H1 (cell line): ENCODE data around the gene DYNC1H1. TPM values are rescaled to one million over a fixed set of nuclear protein-coding genes. Genes with fewer than 3 reads are reported as not detected.

Source experiments
- CTCF ChIA-PET: fragments of 300-600 bp; sonication (Branson Sonifier 250); formaldehyde crosslinking; loops from one replicate; lab custom pipeline; 2021; ENCODE audit not compliant: partially characterized antibody; lab: Charles Lee
- POLR2A ChIA-PET: fragments of 300-600 bp; sonication (Branson Sonifier 250); formaldehyde crosslinking; loops from one replicate; lab custom pipeline; 2021; ENCODE audit warnings: inconsistent platforms; ENCODE audit not compliant: partially characterized antibody; lab: Charles Lee
- DNase-seq, 2 experiments: peaks; one replicate each; pipeline versions ENCODE4 v3.0.0 to v3.0.0-alpha.2; 2010 to 2022; ENCODE audit warnings: low spot score in 2 of 2, low read depth in 1 of 2, mixed read lengths in 1 of 2
- FAIRE-seq: peaks from 2 replicates; lab custom pipeline; 2011; peaks lifted over from hg19 to GRCh38; lab: Jason Lieb, UNC
- H2AFZ ChIP-seq: 2 replicates; pipeline ENCODE4 v1.8.1; 2012; ENCODE audit warnings: low read length, inconsistent platforms
- H2AK5ac ChIP-seq: 2 replicates; pipeline ENCODE4 v1.6.1; 2013; ENCODE audit warnings: low read depth, low read length
- H2BK120ac ChIP-seq: replicated peaks from 2 replicates; pipeline ENCODE3; 2013; ENCODE audit warnings: low read depth, low read length, inconsistent platforms
- H2BK12ac ChIP-seq: 2 replicates; pipeline ENCODE4 v1.6.1; 2013; ENCODE audit warnings: low read depth, low read length
- H2BK15ac ChIP-seq: 2 replicates; pipeline ENCODE4 v1.6.1; 2013; ENCODE audit warnings: low read length
- H2BK20ac ChIP-seq: 2 replicates; pipeline ENCODE4 v1.6.1; 2013; ENCODE audit warnings: low read length
- H2BK5ac ChIP-seq: 2 replicates; pipeline ENCODE4 v1.6.1; 2013; ENCODE audit warnings: low read depth, low read length
- H3K14ac ChIP-seq: 2 replicates; pipeline ENCODE4 v1.6.1; 2013; ENCODE audit warnings: inconsistent platforms; ENCODE audit not compliant: insufficient read length
- H3K18ac ChIP-seq: 2 replicates; pipeline ENCODE4 v1.6.1; 2013; ENCODE audit warnings: low read length; ENCODE audit errors: extremely low read depth
- H3K23ac ChIP-seq: 2 replicates; pipeline ENCODE4 v1.6.1; 2013; ENCODE audit warnings: inconsistent platforms; ENCODE audit not compliant: insufficient read length
- H3K23me2 ChIP-seq: 2 replicates; pipeline ENCODE4 v1.6.1; 2013; ENCODE audit warnings: low read depth, low read length
- H3K27ac ChIP-seq: 2 replicates; pipeline ENCODE4 v1.6.1; 2011; ENCODE audit warnings: low read depth, low read length, inconsistent platforms
- H3K27me3 ChIP-seq, 4 experiments: replicated peaks in 1 of 4; 1 replicate in 1 of 4; 2 replicates in 3 of 4; pipeline versions ENCODE4 v1.6.1 to v1.8.1; 2011 to 2013; ENCODE audit warnings: low read length in 3 of 4, mild to moderate bottlenecking in 3 of 4, inconsistent platforms in 2 of 4, mixed read lengths in 2 of 4, moderate library complexity in 1 of 4; ENCODE audit not compliant: control insufficient read depth in 3 of 4, insufficient read depth in 3 of 4; ENCODE audit errors: extremely low read depth in 1 of 4
- H3K36me3 ChIP-seq, 4 experiments: 2 replicates each; pipeline versions ENCODE4 v1.6.1 to v1.8.1; 2011 to 2013; ENCODE audit warnings: mild to moderate bottlenecking in 4 of 4, low read length in 3 of 4, moderate library complexity in 2 of 4, control low read depth in 1 of 4, inconsistent platforms in 1 of 4; ENCODE audit not compliant: insufficient read depth in 4 of 4, control insufficient read depth in 2 of 4
- H3K4ac ChIP-seq: replicated peaks from 2 replicates; pipeline ENCODE3; 2013; ENCODE audit warnings: low read length, low read depth, mixed read lengths, inconsistent platforms; ENCODE audit not compliant: insufficient read length
- H3K4me1 ChIP-seq, 4 experiments: replicated peaks in 1 of 4; 1 replicate in 1 of 4; 2 replicates in 3 of 4; pipeline versions ENCODE4 v1.6.1 to v1.8.1; 2011 to 2013; ENCODE audit warnings: low read length in 3 of 4, inconsistent platforms in 2 of 4, mixed read lengths in 1 of 4; ENCODE audit not compliant: insufficient read depth in 4 of 4, control insufficient read depth in 3 of 4
- H3K4me2 ChIP-seq, 2 experiments: 2 replicates each; pipeline versions ENCODE4 v1.6.1 to v1.8.1; 2011 to 2013; ENCODE audit warnings: low read depth in 2 of 2, low read length in 2 of 2, control low read depth in 1 of 2, inconsistent platforms in 1 of 2, mild to moderate bottlenecking in 1 of 2; ENCODE audit not compliant: insufficient read depth in 1 of 2
- H3K4me3 ChIP-seq, 4 experiments: fragments of 200-600, 300-600 bp in 1 of 4; sonication (generic), shearing (Covaris generic), sonication (Bioruptor Twin) in 1 of 4; 2 replicates each; pipeline versions ENCODE4 v1.5.1 to v1.8.1; 2011 to 2016; ENCODE audit warnings: low read length in 4 of 4, low read depth in 3 of 4, control low read depth in 2 of 4, inconsistent platforms in 2 of 4, mild to moderate bottlenecking in 2 of 4, mixed read lengths in 1 of 4, moderate library complexity in 1 of 4; ENCODE audit not compliant: insufficient read depth in 2 of 4; ENCODE audit errors: extremely low read depth in 1 of 4
- H3K56ac ChIP-seq: replicated peaks from 2 replicates; pipeline ENCODE3; 2013; ENCODE audit warnings: low read depth, mild to moderate bottlenecking, mixed read lengths, low read length, inconsistent platforms; ENCODE audit not compliant: insufficient read length
- H3K79me1 ChIP-seq: 2 replicates; pipeline ENCODE4 v1.6.1; 2013; ENCODE audit warnings: low read depth, low read length, control low read depth
- H3K79me2 ChIP-seq, 2 experiments: 2 replicates each; pipeline versions ENCODE4 v1.6.1 to v1.8.1; 2012 to 2013; ENCODE audit warnings: low read length in 2 of 2, mild to moderate bottlenecking in 2 of 2, inconsistent platforms in 1 of 2; ENCODE audit not compliant: insufficient read depth in 2 of 2, control insufficient read depth in 1 of 2
- H3K9ac ChIP-seq, 4 experiments: replicated peaks in 1 of 4; 1 replicate in 1 of 4; 2 replicates in 3 of 4; pipeline versions ENCODE4 v1.6.1 to v1.8.1; 2011 to 2013; ENCODE audit warnings: low read depth in 3 of 4, low read length in 3 of 4, control low read depth in 2 of 4, mild to moderate bottlenecking in 2 of 4, moderate library complexity in 2 of 4, inconsistent platforms in 1 of 4; ENCODE audit errors: extremely low read depth in 1 of 4
- H3K9me3 ChIP-seq, 2 experiments: 2 replicates each; pipeline versions ENCODE4 v1.6.1 to v1.8.1; 2012 to 2013; ENCODE audit warnings: mild to moderate bottlenecking in 2 of 2, moderate library complexity in 2 of 2, control low read depth in 1 of 2, inconsistent platforms in 1 of 2, low read depth in 1 of 2, low read length in 1 of 2, mixed read lengths in 1 of 2; ENCODE audit not compliant: insufficient read depth in 2 of 2
- H4K20me1 ChIP-seq, 2 experiments: replicated peaks in 1 of 2; 2 replicates each; pipeline versions ENCODE3 to v1.8.1; 2011 to 2013; ENCODE audit warnings: inconsistent platforms in 2 of 2, low read length in 2 of 2, mild to moderate bottlenecking in 1 of 2; ENCODE audit not compliant: insufficient read depth in 2 of 2, control insufficient read depth in 1 of 2
- H4K5ac ChIP-seq: 2 replicates; pipeline ENCODE4 v1.6.1; 2013; ENCODE audit warnings: low read length, low read depth, mixed read lengths, inconsistent platforms; ENCODE audit not compliant: insufficient read length
- H4K8ac ChIP-seq: 2 replicates; pipeline ENCODE4 v1.8.0; 2013; ENCODE audit warnings: mild to moderate bottlenecking, moderate library complexity, low read length, inconsistent platforms; ENCODE audit not compliant: insufficient read depth; ENCODE audit errors: extremely low read depth
- H4K91ac ChIP-seq: replicated peaks from 2 replicates; pipeline ENCODE3; 2013; ENCODE audit warnings: low read length, mixed read lengths, inconsistent platforms; ENCODE audit not compliant: insufficient read length
- MAFK ChIP-seq: IDR thresholded peaks from 2 replicates; pipeline ENCODE4 v1.6.1; 2012; ENCODE audit warnings: low read depth, mild to moderate bottlenecking, improper control_type of control experiment, low read length
- POU5F1 ChIP-seq: IDR thresholded peaks from 2 replicates; pipeline ENCODE4 v1.6.1; 2011; ENCODE audit warnings: low read depth, mild to moderate bottlenecking, low read length, moderate library complexity
- WGBS, 2 experiments: shearing (Covaris generic) in 1 of 2; methylation state at CpG; one replicate each; pipeline versions ENCODE4 v1.1.6 to v1.1.7; 2013 to 2015; ENCODE audit warnings: low lambda C conversion rate in 2 of 2, mixed read lengths in 2 of 2, inconsistent platforms in 1 of 2, low coverage in 1 of 2, missing lambda C conversion rate in 1 of 2; ENCODE audit not compliant: insufficient replicate concordance in 2 of 2, insufficient coverage in 1 of 2, insufficient read length in 1 of 2; ENCODE audit errors: extremely low coverage in 1 of 2, missing lambda C conversion rate in 1 of 2; 5-methylcytosine and 5-hydroxymethylcytosine counted together
- polyA plus RNA-seq, 7 experiments: library from polyadenylated mRNA; depleted of rRNA in 3 of 7; stranded (reverse) in 5 of 7; unstranded in 2 of 7; fragments of >200 nt in 5 of 7; fragments of 200-250 nt in 2 of 7; gene quantifications; 1 replicate in 5 of 7; 2 replicates in 1 of 7; 4 replicates in 1 of 7; pipeline versions ENCODE4 v1.2.1 to v1.2.3, GENCODE V29; 2011 to 2013; ENCODE audit warnings: missing spikeins in 2 of 7, mixed read lengths in 2 of 7
- total RNA-seq: library from RNA; stranded (reverse); fragmentation: NEBNext Ultra II Directional; extraction: Animal tissue kit (Norgen Biotek cat#: 25700); gene quantifications from 2 replicates; pipeline ENCODE4 v1.2.1, GENCODE V29; 2021

DYNC1H1 gene
- total and polyA plus RNA-seq, 2 of the 8 experiments (the other 6 are each of a cell fraction or from before 2014, with no cell fraction given), result 238 to 387 TPM

GRCh38 chr14:101965770-101966722, 1.7 kb downstream of the DYNC1H1 start:
- peaks cover 0 to 1% (median 0%) of the 10 kb centered on the region in 4 experiments; a peak in 1 of 7 replicates for H3K4me1 ChIP-seq
- H2BK12ac ChIP-seq, result no peak overlapping the region
- H2BK120ac ChIP-seq, result no peak overlapping the region
- H4K91ac ChIP-seq, result no peak overlapping the region
- H3K23ac ChIP-seq, result no peak overlapping the region
- H3K18ac ChIP-seq, result no peak overlapping the region
- H2AK5ac ChIP-seq, result no peak overlapping the region
- H3K79me2 ChIP-seq, result peaks cover 28 to 59% of the 10 kb centered on the region in 2 experiments
- DNase-seq (no peak), FAIRE-seq (no peak)
- TF ChIP-seq MAFK (peak; percentile 8; the same call in 1 of the 2 replicates), POU5F1 (no peak)
- H3K4me3 ChIP-seq, result peak overlapping the region; percentile 92 to 100 (median 92)
- H3K79me1 ChIP-seq, result peaks cover 5% of the 10 kb centered on the region; the same call in 1 of the 2 replicates
- no peak overlapping the region for H2BK5ac ChIP-seq
- peak overlapping the region; percentile 89 to 94 for H3K4me2 ChIP-seq
- no peak overlapping the region for H4K8ac ChIP-seq
- 53% methylated on average over 5 of the region's 5 CpGs; no CpG with 5 or more reads in 1 of the 2 experiments for WGBS, 2 experiments
- POLR2A ChIA-PET, result interaction anchor here (0.6 to 2.1 kb wide), 8 partner anchors 12 to 203 kb away, joined by 3 to 7 read pairs (median 4); no protein-coding TSS in a partner anchor
- peaks cover 6% of the 10 kb centered on the region for H3K23me2 ChIP-seq
- peak overlapping the region in 3 of 4 experiments; percentile 52 to 91 (median 89); a peak in 4 of 7 replicates for H3K9ac ChIP-seq
- no peak overlapping the region for H2BK20ac ChIP-seq
- H3K56ac ChIP-seq, result no peak overlapping the region
- H2AFZ ChIP-seq, result no peak overlapping the region
- peaks cover 4 to 26% (median 14%) of the 10 kb centered on the region in 4 experiments for H3K27me3 ChIP-seq
- peaks cover 0 to 4% (median 2%) of the 10 kb centered on the region in 4 experiments; a peak in 3 of 8 replicates for H3K36me3 ChIP-seq
- no peak overlapping the region for H2BK15ac ChIP-seq
- H4K5ac ChIP-seq, result no peak overlapping the region
- no peak overlapping the region for H3K27ac ChIP-seq
- H3K9me3 ChIP-seq, result no peaks in the 10 kb centered on the region
- no peak overlapping the region for H3K4ac ChIP-seq
- CTCF ChIA-PET, result interaction anchor here (0.6 to 1.3 kb wide), 5 partner anchors 12 to 157 kb away, joined by 3 to 4 read pairs (median 3); no protein-coding TSS in a partner anchor
- peaks cover 2 to 8% of the 10 kb centered on the region in 2 experiments for H4K20me1 ChIP-seq
- no peak overlapping the region for H3K14ac ChIP-seq
